ENCODE measurements around the gene SORBS2. TPM values are rescaled to one million over a fixed set of nuclear protein-coding genes. Genes with fewer than 3 reads are reported as not detected.

SORBS2 gene
- total RNA-seq, 4 donors from 2014 or later: 21.5 to 103 (median 64.8) TPM

DNA sequence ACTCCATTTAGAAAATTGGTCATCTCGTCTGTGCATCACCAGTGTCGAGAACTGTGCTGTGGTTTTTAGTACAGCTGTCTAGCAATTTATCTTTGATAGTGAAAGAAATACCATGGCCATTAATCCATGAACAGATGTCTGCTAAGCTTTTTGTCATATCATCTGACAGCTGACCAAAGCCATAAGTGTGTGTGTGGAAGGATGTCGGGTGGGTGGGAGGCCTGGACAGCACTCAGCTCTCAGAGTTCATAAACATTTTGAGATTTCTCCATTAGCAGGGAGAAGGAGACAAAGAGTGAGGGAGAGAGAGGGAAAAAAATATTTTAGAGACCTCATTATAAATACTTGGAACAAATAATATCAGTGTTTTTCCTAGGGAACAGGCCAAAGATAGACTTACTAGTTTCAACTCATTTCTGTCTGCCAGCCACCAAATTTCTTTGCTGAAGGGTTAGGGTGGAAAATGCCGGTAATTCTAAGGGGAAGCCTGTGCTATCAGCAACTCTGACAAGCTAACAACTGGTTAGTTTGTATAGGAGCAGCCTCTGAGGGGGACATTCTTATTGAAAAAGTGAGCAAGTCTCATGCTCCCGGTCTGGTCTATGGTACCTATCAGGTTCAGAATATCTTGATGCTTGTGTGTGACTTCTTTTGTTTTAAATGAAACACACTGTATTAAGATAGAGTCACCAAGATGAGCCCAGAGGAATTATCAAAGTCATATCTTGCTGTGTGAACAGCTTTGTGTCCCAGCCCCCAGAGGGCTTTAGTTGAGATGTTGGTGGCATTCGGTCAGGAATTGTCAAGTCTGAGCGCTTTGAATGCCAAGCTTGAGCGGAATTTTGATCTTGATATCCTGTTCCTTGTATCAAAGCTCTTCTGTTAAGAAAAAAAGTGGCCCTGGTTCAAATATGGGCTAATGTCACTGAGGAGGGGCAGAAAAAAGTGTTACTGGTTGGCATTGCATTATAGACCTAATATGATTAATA is 234.7 kb downstream of the SORBS2 start:
- TF ChIP-seq, protein P1, sequence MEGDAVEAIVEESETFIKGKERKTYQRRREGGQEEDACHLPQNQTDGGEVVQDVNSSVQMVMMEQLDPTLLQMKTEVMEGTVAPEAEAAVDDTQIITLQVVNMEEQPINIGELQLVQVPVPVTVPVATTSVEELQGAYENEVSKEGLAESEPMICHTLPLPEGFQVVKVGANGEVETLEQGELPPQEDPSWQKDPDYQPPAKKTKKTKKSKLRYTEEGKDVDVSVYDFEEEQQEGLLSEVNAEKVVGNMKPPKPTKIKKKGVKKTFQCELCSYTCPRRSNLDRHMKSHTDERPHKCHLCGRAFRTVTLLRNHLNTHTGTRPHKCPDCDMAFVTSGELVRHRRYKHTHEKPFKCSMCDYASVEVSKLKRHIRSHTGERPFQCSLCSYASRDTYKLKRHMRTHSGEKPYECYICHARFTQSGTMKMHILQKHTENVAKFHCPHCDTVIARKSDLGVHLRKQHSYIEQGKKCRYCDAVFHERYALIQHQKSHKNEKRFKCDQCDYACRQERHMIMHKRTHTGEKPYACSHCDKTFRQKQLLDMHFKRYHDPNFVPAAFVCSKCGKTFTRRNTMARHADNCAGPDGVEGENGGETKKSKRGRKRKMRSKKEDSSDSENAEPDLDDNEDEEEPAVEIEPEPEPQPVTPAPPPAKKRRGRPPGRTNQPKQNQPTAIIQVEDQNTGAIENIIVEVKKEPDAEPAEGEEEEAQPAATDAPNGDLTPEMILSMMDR (IDR thresholded peaks at IDR 0.05): no peak
- DNase-seq (ENCODE audit: low spot score) (no peak), ATAC-seq (ENCODE audit: low FRiP score) (no peak)

DNA sequence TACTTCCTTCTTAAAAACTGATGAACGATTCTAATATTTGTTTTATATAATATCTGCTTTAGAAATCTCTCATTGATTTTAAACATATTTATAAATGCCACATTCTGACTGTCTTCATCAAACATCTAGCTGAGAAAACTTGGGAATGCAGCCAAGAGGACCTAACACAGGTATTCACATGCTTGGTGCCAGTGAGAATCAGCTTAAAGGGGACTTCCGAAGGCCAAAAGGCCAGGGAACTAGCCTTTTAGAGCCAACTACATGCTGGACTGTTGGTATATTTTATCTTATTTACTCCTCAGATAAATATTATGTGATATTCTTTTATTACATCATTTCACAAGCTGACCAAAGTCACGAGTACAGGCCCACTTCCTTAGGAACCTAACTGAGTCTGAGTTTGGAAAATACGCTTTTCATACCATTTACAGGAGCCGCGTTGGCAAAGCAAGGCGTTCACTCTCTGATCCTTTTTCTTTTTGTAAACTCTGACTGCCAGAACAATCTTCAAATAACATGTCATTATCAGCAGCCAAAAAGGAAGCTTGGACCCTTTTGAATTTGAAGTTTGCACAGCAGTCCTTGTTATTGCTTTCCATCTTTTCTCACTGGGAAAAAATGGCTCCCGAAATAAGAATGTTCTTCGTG is 235.6 kb downstream of the SORBS2 start:
- DNase-seq (ENCODE audit: low spot score): no peak
- ATAC-seq (ENCODE audit: low FRiP score): no peak
- TF ChIP-seq, protein P1 (IDR thresholded peaks at IDR 0.05): no peak

DNA sequence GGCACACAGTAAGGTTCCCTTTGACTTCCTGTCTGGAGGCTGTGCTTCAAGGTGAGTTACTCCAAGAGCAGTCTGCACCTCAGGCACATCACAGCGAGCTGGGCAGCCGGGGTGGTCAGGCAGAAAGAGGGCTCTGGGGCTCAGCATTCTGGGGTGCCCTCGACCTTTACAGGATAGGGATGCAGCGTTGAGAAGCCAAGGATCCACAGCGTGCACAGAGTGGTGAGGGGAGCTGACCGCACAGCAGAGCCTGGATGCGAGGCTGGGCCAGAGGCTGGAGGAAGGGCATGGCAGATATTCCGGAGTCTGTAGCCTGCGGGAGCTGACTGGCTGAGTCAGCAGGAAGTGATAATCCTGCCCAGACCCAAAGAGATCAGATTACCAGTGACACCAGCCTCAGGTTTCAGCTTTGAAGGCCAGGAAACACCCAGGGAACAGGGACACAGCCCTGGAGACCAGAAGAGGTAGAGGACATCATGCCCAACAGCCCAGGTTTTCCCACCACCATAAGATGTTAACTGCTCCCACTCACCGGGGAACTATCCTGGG is 238.3 kb downstream of the SORBS2 start:
- TF ChIP-seq, protein P1 (IDR thresholded peaks at IDR 0.05): no peak
- no peak for DNase-seq (ENCODE audit: low spot score)
- ATAC-seq (ENCODE audit: low FRiP score): no peak

DNA sequence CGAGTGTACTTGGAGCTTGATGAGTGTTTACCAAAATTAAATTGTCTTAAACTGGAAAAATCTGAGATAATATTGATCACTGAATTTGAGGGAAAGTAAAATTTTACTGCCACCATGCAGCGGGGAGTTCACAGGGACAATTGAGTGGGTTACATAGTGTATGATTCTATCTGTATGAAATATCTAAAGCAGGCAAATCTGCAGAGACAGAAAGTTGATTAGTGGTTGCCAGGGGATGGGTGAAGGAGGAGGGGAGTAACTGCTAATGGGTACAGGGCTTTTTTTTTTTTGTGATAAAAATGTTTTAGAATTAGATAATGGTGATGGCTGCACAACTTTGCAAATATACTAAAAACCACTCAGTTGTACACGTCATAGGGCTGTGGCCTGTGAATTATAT is 241.3 kb downstream of the SORBS2 start:
- no peak for ATAC-seq (ENCODE audit: low FRiP score)

DNA sequence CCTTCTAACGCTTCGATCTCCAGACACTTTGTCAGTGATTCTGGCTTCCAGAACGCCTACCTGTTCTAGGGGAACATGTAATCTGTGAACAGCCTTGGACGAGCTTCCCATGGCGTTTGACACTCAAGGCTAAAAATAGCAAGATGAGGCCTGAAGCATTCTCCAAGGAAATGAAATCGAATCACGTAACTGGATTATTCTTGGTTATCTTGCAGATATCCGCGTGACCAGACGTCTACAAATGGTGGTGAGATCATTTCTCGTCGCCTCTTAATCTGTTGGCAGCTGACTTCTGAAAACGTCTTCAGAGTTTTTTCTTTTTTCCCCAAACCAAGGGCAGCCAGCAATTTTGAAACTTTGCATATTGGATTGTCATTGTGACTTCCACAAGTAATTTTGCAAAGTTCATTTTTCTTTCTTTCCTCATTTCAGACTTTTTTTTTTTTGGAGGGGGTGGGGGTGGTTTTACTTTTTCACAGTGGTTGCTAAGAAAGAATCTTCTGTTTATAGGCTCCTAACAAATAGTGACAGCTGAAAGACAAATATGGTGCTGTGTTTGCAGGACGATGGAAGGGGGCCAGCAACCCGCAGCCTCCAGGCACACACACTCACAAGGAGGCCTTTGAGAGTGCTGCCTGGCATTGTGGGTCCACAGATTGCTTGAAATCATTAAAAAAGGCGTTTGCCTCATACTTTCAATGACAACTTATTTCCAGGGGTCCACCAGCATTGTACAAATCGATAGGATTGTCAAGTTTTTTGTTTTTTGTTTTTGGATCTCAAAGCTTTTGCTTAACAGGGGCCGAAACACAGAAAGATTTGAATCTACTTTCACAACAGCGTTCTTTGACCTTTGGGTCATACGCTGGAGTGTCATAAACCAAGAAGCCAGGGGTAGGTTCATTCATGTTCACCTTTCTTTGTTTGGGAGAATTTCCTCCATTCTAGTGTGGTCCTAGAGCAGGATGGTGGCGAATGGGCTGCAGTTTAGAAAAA is 244.3 kb downstream of the SORBS2 start:
- peak; percentile 75 for ATAC-seq (ENCODE audit: low FRiP score)
- no peak for DNase-seq (ENCODE audit: low spot score)
- TF ChIP-seq, protein P1 (IDR thresholded peaks at IDR 0.05): no peak

More for the DNA sequence above, 241.3 kb downstream of the SORBS2 start:
- DNase-seq (ENCODE audit: low spot score): no peak
- TF ChIP-seq, protein P1 (IDR thresholded peaks at IDR 0.05): no peak

DNA sequence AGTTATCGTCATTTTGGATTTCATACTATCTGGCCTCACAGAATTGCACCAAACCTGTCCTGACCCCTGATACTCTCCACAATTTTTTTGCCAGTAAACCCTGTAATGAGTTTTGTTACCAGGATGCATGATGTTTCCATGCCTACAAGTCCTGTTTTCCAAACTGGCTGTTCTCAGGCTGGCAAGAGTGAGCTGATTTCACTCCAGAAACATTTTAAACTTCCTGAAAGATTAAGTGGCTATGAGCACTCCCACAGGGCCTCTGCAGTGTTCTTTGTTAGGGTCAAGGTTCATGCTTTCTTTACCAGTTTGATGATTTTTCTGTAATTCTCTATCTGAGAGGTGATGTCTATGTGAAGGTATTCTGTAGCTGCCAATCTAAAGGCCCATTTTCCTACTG is 245.0 kb downstream of the SORBS2 start:
- TF ChIP-seq, protein P1 (IDR thresholded peaks at IDR 0.05): no peak
- ATAC-seq (ENCODE audit: low FRiP score) (peak; percentile 88), DNase-seq (ENCODE audit: low spot score) (no peak)
